Tibial nerve (tissue), 4 donors: ENCODE measurements around the gene OOEP.

Experiments used
- EP300 ChIP-seq, 2 donors: sonication (generic); formaldehyde crosslinking; IDR thresholded peaks; one replicate each; pipeline ENCODE4 v1.6.1; 2017; ENCODE audit warnings: antibody characterized with exemption in 2 of 2, mild to moderate bottlenecking in 1 of 2
- POLR2A ChIP-seq, 2 donors: fragments of 450-650 bp; IDR thresholded peaks; one replicate each; pipeline ENCODE4 v1.6.1; 2017; ENCODE audit warnings: antibody characterized with exemption in 2 of 2, mild to moderate bottlenecking in 2 of 2, moderate library complexity in 2 of 2
- TF ChIP-seq, protein P1 (sequence below), 5 experiments: fragments of 200-600 bp in 3 of 5; fragments of 450-650 bp in 2 of 5; sonication (generic) in 3 of 5; IDR thresholded peaks; one replicate each; pipeline ENCODE4 v1.5.1; 2016 to 2019; ENCODE audit warnings: antibody characterized with exemption in 5 of 5, mild to moderate bottlenecking in 3 of 5, moderate library complexity in 2 of 5

DNA sequence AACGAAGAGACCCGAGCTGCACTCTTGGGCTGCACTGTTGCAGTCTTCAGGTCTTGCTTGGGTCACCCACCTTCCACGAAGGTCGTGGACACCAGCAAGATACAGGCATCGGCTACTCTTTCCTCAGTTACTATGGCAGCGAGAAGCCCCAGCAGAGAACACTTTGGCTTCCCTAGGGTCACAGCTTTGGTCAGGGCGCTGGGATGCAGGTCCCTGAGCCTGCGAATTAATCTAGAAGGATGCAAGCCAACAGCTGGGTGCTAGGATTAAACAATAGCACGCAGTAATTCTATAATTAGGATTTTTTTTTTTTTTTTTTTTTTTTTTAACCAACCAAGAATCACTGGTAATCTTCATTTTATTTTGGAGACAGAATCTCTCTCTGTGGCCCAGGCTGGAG is 5.1 kb downstream of the OOEP start:
- TF ChIP-seq POLR2A (IDR thresholded peaks at IDR 0.05), result no peak
- TF ChIP-seq, protein P1, sequence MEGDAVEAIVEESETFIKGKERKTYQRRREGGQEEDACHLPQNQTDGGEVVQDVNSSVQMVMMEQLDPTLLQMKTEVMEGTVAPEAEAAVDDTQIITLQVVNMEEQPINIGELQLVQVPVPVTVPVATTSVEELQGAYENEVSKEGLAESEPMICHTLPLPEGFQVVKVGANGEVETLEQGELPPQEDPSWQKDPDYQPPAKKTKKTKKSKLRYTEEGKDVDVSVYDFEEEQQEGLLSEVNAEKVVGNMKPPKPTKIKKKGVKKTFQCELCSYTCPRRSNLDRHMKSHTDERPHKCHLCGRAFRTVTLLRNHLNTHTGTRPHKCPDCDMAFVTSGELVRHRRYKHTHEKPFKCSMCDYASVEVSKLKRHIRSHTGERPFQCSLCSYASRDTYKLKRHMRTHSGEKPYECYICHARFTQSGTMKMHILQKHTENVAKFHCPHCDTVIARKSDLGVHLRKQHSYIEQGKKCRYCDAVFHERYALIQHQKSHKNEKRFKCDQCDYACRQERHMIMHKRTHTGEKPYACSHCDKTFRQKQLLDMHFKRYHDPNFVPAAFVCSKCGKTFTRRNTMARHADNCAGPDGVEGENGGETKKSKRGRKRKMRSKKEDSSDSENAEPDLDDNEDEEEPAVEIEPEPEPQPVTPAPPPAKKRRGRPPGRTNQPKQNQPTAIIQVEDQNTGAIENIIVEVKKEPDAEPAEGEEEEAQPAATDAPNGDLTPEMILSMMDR (IDR thresholded peaks at IDR 0.05), result no peak
- no peak for TF ChIP-seq EP300 (IDR thresholded peaks at IDR 0.05)
